ENCODE results near the gene BRSK1.

DNA sequence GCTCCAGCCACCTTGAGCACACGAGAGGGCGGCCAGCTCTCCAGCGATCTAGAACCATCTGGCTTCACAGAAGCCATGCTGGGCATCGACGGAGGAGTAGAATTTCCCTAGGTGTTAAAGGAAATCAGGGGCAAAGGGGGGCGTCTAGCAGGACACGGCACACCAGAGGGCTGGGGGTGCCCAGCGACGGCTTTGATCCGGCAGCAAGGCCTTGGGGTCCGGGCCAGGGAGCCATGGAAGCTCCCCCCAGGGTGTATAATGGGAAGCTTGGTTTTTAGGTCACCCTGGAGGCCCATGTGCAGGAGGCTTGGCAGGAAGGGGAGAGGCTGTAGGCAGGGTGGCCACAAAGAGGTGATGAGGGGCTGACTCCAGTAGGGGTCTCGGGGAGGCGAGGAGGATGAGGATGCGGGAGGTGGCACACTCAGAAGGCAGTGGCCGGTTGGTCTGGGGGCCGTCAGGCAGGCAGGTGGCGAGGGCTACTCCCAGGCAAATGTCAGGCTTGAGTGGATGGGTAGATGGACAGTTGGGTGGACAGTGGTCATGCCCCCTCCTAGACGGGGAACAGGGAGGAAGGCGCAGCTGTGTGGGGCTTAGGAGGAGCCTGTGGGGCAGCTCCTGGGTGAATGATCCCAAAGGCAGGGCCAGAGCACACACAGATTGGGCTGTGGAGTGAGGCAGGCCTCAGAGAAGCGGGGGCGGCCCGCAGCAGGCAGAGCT, 61.5 kb downstream of the BRSK1 start:
- TF ChIP-seq CTCF (IDR thresholded peaks at IDR 0.05; ENCODE audit: poor library complexity, severe bottlenecking) = no peak
- TF ChIP-seq SMC3 (conservative IDR thresholded peaks at IDR 0.05; ENCODE audit: poor library complexity) = no peak
- no peak for TF ChIP-seq EZH2 (IDR thresholded peaks at IDR 0.05; ENCODE audit: borderline replicate concordance, insufficient read depth, low read length, poor library complexity, severe bottlenecking)
- TF ChIP-seq RAD21 (conservative IDR thresholded peaks at IDR 0.05) = no peak
- TF ChIP-seq POLR2AphosphoS5 (IDR thresholded peaks at IDR 0.05) = no peak

Data from neural cell (in vitro differentiated cells).